GM19238 (cell line): ENCODE data around the gene EMC6.

ENCODE experiments used
- DNase-seq: peaks from one replicate; pipeline ENCODE4 v3.0.0; 2011; ENCODE audit warnings: low spot score; ENCODE audit not compliant: insufficient read length

EMC6 gene

DNA sequence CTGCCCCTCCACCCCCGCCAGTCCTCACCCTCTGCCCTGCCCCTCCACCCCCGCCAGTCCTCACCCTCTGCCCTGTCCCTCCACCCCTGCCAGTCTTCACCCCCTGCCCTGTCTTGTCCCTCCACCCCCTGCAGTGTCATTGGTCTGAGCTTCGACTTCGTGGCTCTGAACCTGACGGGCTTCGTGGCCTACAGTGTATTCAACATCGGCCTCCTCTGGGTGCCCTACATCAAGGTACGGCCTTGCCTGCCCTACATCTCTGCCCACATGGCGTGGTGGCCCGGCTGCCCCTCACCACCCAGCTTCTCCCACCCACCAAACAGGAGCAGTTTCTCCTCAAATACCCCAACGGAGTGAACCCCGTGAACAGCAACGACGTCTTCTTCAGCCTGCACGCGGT lies 12.3 kb upstream of the EMC6 start:
- no peak for DNase-seq

DNA sequence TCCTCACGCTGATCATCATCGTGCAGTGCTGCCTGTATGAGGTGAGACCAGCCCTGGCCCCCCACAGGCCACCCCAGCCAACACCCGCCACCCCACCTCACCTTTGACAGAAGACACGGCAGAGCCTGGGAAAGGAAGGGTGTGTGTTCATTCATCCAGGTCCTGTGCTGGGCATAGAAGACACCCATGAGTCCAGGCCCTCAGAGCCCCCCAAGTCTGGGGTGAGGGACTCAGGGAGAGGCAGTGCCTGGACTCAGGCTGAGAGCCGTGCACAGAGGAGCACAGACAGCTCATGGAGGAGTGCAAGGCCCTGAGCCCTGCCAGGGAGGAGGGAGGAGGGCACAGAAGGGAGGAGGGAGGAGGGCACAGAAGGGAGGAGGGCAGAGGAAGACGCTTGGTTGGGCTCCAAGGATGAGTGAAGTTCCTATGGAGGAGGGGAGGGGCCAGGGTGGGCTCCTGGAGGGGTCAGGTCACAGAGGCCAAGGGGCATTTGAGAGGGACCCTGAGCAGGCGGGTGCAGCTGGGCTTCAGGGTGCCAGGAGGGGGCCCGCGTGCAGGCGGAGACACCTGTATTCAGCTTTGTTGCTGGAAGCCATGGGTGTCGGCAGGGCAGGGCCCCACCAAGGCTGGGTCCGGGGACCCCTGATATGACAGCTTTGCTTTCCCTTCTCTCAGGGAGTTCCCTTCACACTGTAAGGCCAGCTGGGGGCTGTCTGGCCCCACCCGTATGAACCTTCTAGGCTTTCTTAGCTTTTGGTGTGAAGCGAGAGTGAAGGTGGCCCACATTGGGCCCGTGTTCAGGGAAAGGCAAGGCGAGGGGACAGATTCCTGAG lies 11.6 kb upstream of the EMC6 start:
- no peak for DNase-seq

DNA sequence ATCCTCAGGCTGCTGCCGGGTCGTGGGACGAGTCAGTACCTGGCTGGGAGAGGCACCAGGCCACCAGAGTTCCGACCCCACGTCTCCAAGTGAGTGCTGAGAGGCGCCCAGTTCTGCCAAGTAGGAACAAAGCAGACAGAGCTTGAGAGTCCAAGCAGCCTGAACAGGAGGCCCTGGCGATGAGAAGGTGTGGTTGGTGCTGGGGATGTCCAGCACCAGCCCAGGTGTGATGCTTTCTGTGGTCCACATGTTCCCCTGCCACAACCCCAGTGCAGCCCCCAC lies 11.1 kb upstream of the EMC6 start:
- DNase-seq, result no peak

DNA sequence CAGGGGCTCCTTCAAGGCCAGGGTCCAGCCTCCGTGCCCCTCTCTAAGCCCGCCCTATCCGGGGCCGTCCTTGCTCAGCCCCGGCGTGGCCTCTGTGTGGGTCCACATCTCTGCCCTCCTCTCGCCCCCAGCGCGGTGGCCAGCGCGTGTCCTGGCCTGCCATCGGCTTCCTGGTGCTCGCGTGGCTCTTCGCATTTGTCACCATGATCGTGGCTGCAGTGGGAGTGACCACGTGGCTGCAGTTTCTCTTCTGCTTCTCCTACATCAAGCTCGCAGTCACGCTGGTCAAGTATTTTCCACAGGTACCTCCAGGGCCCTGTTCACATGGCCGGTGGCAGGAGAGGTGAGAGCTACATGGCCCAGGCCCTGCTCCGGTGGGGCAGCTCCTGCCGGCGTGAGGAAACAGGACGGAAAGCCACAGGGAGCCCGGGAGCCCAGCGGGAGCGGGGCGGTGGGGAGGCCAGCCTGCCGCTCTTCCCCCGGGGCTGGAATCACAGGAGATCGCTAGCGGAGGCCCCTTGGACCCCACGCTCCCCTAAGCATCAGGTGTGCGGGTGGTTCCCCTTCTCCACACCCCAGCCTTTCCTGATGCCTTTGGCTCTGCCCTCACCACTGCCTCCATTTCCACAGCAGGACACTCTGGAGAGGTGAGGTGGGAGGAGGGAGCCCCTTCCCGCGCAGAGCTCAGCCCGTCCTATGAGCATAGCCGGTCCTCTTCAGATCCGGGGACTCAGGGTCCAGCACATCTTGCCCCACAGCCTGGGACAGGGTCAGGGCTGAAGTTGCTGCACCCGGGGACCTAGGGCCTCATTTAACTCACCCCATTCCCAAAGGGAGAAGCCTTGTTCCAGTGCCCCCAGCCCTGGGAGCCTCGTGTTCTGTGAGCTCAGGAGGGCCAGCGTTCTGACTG lies 10.5 kb upstream of the EMC6 start:
- no peak for DNase-seq

DNA sequence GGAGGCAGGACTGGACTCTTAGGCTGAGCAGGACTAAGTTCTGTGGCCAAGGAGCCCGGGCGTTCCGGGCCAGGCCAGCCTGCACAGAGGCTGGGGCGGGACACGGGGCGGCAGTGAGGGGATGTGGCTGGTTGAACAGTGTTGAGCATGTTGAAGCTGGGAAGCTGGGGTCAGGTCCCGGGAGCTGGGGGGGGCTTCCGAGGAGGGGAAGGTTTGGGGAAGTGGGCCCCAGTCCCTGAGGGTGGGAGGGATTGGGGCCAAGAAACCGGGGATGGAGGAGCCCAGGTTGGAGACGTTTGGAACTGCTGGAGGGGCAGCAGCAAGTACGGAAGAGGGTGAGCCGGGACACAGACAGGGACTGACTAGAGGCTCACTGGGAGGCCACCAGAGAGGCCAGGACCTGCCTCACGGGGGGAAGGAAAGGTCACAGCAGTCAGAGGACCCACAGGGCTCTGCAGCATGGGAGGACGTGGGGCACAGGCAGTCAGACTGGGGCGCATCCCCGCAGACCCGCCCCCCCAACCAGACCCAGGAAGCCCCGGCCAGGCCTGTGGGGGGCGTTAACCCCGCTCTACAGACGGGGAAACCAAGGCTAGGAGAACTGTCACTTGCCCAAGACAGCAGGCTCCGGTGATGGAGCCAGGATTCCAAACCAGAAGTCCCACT lies 9.7 kb upstream of the EMC6 start:
- no peak for DNase-seq

GRCh38 chr17:3659541-3660111 lies 9.0 kb upstream of the EMC6 start:
- no peak for DNase-seq

GRCh38 chr17:3660311-3660891 lies 8.2 kb upstream of the EMC6 start:
- no peak for DNase-seq

DNA sequence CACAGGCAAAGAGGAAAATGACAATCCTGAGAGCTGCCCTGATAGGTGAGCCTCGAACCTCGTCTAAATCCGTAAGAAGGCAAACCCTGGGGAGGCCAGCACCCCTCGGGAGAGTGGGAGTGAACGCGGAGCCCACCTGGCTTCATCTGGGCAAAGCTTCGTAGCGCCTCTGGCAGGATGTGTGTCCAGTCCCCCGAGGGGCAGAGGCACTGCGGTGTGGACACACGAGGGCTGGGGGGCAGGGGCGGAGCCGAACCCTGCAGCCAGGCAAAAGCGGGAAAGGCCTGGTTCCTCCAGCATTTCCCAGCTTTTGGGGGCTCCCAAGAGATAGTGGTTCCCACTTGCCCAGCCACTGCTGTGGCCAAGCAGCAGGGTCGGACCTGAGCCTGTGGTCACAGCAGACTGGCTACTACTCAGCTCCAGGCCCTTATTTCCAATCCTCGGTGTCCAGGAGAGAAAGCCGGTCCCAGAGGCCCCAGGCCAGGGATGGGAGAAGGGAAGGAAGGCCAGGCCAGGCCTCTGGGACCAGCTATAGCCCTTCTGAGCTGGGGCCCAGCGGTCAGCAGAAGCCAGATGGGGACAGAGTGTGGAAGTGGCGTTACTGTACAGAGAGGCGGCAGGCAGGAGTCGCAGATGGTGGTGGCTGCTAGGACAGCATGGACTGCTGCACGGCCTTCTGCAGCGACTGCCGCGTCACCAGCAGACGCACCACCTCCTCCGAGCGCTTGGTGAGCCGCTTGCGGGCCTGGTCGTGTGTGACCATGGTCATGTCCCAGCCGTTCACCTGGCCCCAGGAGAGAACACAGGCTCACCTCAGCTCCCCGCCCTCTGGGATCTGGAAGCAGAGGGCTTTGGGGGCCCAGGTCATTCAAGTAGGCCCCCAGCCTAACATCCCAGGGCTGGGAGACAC lies 5.3 kb upstream of the EMC6 start:
- DNase-seq, result no peak

DNA sequence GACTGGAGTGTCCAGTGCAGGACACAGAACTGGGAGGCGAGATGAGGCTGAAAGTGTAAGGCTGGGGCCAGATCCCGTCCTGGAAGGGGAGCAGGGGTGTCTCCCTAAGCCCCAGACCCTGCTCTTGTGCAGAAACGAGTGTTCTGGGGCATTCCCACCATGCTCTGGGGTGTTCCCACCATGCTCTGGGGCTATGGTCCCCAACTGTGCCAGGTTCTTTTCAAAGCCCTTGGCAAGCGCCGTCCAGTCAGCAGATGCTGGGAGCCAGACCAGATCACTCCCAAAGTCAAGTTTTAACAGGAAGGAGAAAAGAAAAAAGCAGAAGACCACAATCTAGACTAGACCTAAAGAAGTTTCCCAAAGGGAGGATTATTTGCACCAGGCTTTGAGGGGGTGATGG lies 2.8 kb upstream of the EMC6 start:
- DNase-seq, result no peak

- no peak for DNase-seq
Measured at GRCh38 chr17:3666516-3666915, 2.1 kb upstream of the EMC6 start.

GRCh38 chr17:3667366-3668278 lies 990 bp upstream of the EMC6 start:
- DNase-seq, result no peak

- no peak for DNase-seq
Measured at GRCh38 chr17:3669085-3669347, 404 bp downstream of the EMC6 start.

DNA sequence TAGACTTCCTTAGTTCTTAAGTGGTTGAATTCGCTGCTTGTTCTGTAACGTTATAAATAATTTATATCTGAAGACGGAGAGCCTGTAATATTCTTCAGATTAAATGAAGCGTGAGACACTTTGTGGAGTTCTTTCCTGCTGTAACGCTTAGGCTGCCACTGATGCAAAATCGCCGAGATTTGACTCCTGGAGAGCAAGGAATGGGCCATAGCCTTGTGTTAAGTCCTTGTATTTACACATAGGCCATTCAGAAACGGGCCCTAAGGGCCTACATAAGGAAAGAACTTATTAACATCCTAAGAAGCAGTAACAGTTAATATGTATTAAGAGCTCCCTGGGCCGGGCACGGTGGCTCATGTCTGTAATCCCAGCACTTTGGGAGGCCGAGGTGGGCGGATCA lies 936 bp downstream of the EMC6 start:
- DNase-seq, result no peak

- no peak for DNase-seq
Measured at GRCh38 chr17:3672571-3672970, 4.0 kb downstream of the EMC6 start.

DNA sequence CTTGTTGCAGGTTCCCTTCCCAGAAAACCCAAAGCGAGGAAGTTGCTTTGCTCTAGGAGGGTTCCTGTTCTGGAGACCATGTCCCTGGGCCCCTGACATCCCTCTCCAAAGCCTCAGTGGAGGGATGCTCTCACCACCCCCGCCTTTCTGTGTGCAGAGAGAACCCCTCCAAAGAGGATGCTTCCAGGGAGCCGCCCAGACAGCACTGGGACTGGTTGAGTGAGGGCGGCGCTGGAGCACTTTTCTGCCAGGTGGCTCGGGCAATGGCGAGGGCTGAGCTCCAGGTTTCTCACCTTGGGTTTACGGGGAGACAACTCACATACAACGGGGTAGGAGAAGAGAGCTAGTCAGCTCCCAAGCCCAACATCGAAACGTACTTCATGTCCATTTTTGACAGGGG lies 7.3 kb downstream of the EMC6 start:
- no peak for DNase-seq

GRCh38 chr17:3678095-3678820 lies 9.6 kb downstream of the EMC6 start:
- no peak for DNase-seq

- no peak for DNase-seq
Measured at GRCh38 chr17:3678821-3679530, 10.4 kb downstream of the EMC6 start.

DNA sequence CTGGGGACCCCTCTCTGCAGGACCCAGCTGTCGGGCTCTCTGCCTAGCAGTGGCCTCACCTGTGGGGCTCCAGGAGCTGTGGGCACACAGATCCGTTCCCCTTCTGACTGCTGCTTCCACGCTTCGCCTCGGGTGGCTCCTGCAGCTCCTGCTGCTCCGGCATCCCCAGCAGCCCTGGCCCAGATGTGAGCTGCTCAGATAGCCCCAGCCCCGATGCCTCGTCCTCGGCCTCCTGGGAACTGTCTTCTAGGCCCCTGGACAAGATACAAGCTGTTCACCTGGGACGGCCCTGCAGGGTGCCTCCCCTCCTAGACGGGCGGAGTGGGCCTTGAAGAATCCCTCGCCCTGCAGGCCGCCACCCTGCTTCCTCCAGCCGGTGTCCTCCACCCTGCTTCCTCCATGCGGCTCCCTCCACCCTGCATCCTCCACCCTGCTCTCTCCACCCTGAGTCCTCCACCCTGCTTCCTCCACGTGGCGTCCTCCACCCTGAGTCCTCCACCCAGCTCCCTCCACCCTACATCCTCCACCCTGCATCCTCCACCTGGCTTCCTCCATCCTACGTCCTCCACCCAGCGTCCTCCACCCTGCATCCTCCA lies 11.0 kb downstream of the EMC6 start:
- DNase-seq, result no peak
